Thyroid gland (tissue), 4 donors: ENCODE data around the gene LMX1B.

ENCODE experiments used
- POLR2A ChIP-seq, 2 donors: fragments of 450-650 bp; IDR thresholded peaks; one replicate each; pipeline ENCODE4 v1.6.1; 2017; ENCODE audit warnings: antibody characterized with exemption in 2 of 2, mild to moderate bottlenecking in 2 of 2, moderate library complexity in 1 of 2
- TF ChIP-seq, protein P1 (sequence below), 6 experiments: fragments of 200-600 bp in 3 of 6; fragments of 450-650 bp in 3 of 6; sonication (generic) in 3 of 6; IDR thresholded peaks; one replicate each; pipeline ENCODE4 v1.5.1; 2016 to 2019; ENCODE audit warnings: antibody characterized with exemption in 6 of 6, mild to moderate bottlenecking in 2 of 6, inconsistent platforms in 1 of 6, moderate library complexity in 1 of 6

DNA sequence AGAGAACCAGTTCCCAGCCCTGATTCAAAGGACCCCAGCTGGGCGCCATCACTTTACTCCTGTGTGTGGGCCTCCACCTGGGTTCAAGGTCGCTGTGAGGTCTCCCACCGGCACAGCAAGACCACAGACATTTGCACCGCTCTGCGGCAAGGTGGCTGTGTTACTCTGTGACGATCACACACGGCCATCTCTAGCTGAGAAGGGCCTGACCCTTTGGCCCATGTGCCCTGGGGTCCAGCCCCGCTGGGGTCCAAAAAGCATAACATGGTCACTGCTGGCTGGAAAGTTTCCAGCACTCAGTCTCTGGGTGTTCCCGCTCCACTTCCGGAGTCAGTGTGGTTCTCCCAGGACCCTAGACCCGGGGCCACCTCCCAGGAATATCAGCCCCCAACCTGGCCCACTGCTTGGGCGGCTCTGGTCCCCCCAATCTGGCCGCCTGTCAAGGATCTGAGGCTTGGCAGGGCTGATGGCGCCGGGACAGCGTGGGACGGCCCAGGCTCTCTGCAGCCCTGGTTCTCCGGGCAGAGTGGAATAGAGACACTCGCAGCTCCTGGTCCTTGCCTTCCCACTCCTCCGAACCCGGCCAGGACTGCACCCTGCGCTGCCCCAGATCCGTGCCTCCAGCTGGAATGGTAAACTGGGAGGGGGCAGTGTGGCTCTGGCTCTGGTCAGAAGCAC, 3.9 kb upstream of the LMX1B start:
- TF ChIP-seq, protein P1, sequence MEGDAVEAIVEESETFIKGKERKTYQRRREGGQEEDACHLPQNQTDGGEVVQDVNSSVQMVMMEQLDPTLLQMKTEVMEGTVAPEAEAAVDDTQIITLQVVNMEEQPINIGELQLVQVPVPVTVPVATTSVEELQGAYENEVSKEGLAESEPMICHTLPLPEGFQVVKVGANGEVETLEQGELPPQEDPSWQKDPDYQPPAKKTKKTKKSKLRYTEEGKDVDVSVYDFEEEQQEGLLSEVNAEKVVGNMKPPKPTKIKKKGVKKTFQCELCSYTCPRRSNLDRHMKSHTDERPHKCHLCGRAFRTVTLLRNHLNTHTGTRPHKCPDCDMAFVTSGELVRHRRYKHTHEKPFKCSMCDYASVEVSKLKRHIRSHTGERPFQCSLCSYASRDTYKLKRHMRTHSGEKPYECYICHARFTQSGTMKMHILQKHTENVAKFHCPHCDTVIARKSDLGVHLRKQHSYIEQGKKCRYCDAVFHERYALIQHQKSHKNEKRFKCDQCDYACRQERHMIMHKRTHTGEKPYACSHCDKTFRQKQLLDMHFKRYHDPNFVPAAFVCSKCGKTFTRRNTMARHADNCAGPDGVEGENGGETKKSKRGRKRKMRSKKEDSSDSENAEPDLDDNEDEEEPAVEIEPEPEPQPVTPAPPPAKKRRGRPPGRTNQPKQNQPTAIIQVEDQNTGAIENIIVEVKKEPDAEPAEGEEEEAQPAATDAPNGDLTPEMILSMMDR (IDR thresholded peaks at IDR 0.05) = no peak
- no peak for TF ChIP-seq POLR2A (IDR thresholded peaks at IDR 0.05)
